ENCODE data around the gene AP2A2. TPM values are rescaled to one million over a fixed set of nuclear protein-coding genes. Genes with fewer than 3 reads are reported as not detected.
A peak's percentile ranks its signal among the peaks of the same experiment; 100 is the strongest.

The AP2A2 gene
- total RNA-seq, 4 donors from 2014 or later = 45.4 to 107 (median 76.8) TPM

DNA sequence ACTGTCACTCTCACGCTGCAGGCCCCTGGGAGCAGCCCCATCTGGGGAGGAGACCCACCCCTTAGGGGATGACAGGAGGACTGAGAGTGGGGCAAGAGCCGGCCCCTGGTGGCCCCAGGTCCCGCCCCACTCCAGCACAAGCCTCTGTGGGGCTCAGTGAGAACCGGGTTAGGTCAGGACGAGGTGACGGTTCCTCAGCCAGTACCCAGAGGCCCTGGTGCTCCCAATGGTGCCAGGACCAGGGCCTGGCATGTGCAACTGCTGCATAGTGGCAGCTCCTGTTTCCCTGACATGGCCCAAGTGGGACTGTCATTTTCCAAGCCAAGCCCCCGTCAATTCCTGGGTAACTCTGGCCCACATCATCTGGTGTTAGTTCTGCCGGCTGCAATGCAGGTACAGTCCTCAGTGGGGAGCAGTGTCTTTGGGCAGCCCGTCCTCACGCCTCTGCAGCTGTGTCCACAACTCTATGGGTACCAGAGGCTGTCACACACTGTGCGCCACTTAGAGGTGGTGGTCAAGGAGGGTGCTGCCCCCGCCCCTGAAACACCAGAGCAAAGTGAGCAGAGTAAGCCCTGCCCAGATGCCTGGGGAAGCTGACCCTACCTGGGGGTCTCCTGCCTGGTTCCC, 31.0 kb upstream of the AP2A2 start:
- Histone ChIP-seq H3K27ac (no peak overlapping the region), H3K27me3 (no peaks in the 10 kb centered on the region), H3K36me3 (peaks cover 27% of the 10 kb centered on the region), H3K9me3 (no peaks in the 10 kb centered on the region), H3K4me3 (no peak overlapping the region), H3K4me1 (no peaks in the 10 kb centered on the region)
- 86% methylated on average over 2 of the region's 12 CpGs for WGBS
- TF ChIP-seq POLR2AphosphoS5 (IDR thresholded peaks at IDR 0.05) = no peak
- TF ChIP-seq, protein P1, sequence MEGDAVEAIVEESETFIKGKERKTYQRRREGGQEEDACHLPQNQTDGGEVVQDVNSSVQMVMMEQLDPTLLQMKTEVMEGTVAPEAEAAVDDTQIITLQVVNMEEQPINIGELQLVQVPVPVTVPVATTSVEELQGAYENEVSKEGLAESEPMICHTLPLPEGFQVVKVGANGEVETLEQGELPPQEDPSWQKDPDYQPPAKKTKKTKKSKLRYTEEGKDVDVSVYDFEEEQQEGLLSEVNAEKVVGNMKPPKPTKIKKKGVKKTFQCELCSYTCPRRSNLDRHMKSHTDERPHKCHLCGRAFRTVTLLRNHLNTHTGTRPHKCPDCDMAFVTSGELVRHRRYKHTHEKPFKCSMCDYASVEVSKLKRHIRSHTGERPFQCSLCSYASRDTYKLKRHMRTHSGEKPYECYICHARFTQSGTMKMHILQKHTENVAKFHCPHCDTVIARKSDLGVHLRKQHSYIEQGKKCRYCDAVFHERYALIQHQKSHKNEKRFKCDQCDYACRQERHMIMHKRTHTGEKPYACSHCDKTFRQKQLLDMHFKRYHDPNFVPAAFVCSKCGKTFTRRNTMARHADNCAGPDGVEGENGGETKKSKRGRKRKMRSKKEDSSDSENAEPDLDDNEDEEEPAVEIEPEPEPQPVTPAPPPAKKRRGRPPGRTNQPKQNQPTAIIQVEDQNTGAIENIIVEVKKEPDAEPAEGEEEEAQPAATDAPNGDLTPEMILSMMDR (IDR thresholded peaks at IDR 0.05) = no peak
- no peak for TF ChIP-seq EP300 (IDR thresholded peaks at IDR 0.05)
- TF ChIP-seq POLR2A (IDR thresholded peaks at IDR 0.05) = no peak
- DNase-seq (ENCODE audit: low spot score in 2 of 2) = no peak

DNA sequence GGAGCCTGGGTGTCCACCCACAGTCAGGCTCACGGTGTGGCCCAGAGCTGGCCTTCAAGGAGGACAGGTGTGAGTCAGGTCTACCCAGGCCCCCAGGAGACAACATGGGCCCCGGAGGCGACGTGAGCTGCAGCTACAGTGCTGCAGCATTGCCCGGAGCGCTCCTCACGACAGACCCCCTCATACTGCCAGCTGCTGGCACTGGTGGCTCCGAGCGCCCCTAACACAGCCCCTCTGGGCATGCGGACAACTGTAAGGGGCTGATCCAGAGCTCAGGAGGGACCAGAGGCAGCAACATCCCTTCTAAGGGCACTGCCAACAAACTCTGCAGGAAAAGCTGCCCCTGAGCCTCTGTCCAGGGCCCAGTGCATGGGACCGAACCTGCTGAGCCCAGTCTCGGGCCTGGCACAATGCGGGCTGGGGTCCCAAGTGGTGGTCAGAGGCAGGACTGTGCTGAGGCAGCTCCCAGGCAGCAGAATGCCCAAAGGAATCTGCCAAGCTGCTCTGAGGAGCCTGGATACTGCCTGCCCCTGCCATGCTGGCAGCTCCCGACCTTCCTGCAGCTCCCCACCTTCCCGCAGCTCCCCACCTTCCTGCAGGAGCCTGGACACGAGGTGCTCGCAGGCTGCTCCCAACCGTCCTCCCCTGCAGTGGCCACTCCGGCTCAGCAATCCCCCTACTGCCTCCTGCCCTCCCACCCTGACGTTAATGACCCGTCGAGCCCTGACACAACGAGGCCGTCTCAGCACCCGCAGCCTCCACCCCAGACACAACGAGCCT, 30.1 kb upstream of the AP2A2 start:
- DNase-seq (ENCODE audit: low spot score in 2 of 2) = no peak
- Histone ChIP-seq H3K27me3 (no peaks in the 10 kb centered on the region), H3K4me1 (no peaks in the 10 kb centered on the region), H3K4me3 (no peak overlapping the region), H3K27ac (no peak overlapping the region), H3K36me3 (peaks cover 35% of the 10 kb centered on the region), H3K9me3 (no peaks in the 10 kb centered on the region)
- WGBS = 90% methylated on average over 26 of the region's 26 CpGs
- TF ChIP-seq POLR2A (IDR thresholded peaks at IDR 0.05) (no peak), EP300 (IDR thresholded peaks at IDR 0.05) (no peak), POLR2AphosphoS5 (IDR thresholded peaks at IDR 0.05) (no peak)
- TF ChIP-seq, protein P1 (IDR thresholded peaks at IDR 0.05) = no peak

DNA sequence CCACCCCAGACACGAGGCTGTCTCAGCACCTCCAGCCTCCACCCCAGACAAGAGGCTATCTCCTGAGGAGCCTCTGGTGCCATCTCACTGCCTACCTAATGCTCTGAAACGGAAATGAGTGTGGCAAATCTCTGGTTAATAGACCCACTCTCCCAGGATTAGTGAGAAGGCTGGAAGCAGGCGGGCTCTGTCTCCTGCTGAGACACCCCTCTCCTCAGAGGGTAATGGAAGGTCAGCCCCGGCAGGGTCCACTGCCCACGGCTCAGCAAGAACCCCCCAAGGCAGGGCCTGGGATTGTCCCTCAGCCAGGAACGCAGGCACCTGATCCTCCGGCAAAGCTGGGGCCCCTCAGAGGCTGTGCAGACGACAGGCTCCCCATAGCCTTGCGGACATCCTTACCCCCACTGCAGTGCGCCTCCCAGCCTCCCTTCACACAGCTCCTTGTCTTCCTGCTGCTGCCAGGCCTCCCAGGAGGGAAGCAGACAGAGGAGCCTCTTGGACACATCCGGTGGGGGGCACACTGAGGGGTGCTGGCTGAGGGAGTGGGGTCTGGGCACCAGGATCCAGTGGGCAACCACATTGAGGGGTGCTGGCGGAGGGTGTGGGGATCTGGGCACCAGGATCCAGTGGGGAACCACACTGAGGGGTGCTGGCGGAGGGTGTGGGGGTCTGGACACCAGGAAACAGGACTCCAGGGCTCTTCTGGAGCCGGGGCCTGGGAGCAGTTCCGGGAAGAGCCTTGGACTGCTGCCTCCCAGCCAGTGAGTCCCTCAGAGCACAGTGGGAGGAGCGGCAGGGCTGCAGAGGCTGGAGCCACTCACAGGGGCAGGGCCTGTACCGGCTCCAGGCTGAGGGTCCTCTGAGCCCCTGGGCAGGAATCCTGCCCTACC, 28.2 kb upstream of the AP2A2 start:
- no peak overlapping the region for H3K4me3 ChIP-seq
- H3K36me3 ChIP-seq = peaks cover 55% of the 10 kb centered on the region
- DNase-seq (ENCODE audit: low spot score in 2 of 2) = no peak
- no peak for TF ChIP-seq POLR2A (IDR thresholded peaks at IDR 0.05)
- no peaks in the 10 kb centered on the region for H3K4me1 ChIP-seq
- H3K27ac ChIP-seq = no peak overlapping the region
- no peaks in the 10 kb centered on the region for H3K9me3 ChIP-seq
- H3K27me3 ChIP-seq = no peaks in the 10 kb centered on the region
- WGBS = 82% methylated on average over 13 of the region's 17 CpGs

DNA sequence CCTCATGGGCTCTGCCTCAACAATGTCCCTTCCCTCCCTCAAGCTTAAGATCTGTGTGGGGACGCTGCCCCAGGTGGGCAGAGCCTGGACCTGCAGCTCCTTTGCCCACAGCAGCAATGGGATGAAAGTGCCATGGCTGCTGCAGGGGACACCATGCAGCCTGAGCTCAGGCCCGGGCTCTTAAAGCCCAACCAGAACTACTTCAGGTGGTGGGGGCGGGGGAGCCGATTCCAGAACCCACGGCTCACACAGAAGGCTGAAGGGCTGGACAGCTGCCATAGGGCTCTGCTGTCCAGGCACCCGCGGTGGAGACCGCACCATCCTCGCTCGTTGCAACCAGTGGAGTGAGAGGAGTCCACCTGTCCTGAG, 27.5 kb upstream of the AP2A2 start:
- TF ChIP-seq, protein P1 (IDR thresholded peaks at IDR 0.05) = peak in 1 of 2 donors; percentile 12
- no peak for TF ChIP-seq POLR2A (IDR thresholded peaks at IDR 0.05)
- no peaks in the 10 kb centered on the region for H3K9me3 ChIP-seq
- no peak for DNase-seq (ENCODE audit: low spot score in 2 of 2)
- no peak overlapping the region for H3K4me3 ChIP-seq
- H3K4me1 ChIP-seq = no peaks in the 10 kb centered on the region
- H3K36me3 ChIP-seq = peaks cover 61% of the 10 kb centered on the region
- no CpG with 5 or more reads among the region's 10 CpGs for WGBS
- no peaks in the 10 kb centered on the region for H3K27me3 ChIP-seq
- no peak overlapping the region for H3K27ac ChIP-seq

DNA sequence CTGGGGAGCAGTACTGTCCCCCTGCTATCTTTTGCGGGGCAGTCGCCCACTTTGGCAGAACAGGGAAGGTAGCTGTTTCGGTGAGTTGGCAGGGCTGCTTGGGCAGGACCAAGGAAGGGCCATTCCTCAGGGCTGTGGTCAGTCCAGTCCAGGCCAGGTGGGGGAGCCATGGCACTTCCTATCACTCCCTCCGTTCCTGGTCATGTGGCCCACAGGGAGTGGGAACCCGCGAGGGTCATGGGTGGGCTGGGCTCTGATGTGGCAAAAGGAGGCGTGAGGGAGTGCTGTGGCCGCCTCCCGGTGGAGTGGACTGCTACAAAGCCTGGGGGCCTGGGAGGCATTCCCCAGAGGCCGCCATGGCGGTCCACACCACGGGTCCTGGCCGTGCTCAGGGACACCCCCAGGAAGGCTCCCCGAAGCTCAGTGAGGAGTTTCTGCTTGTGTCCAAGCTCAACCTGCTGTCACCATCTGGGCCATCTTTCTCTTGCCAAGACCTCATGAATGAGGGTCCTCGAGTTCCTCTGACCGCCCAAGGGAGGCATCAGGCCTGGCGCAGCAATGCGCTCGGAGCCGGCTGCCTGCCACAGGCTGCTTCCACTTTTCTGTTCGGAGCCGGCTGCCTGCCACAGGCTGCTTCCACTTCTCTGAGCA, 27.0 kb upstream of the AP2A2 start:
- H3K27me3 ChIP-seq = no peaks in the 10 kb centered on the region
- H3K4me1 ChIP-seq = no peaks in the 10 kb centered on the region
- H3K36me3 ChIP-seq = peaks cover 67% of the 10 kb centered on the region
- WGBS = 88% methylated on average over 16 of the region's 22 CpGs
- H3K27ac ChIP-seq = no peak overlapping the region
- no peaks in the 10 kb centered on the region for H3K9me3 ChIP-seq
- TF ChIP-seq, protein P1 (IDR thresholded peaks at IDR 0.05) = no peak
- TF ChIP-seq POLR2A (IDR thresholded peaks at IDR 0.05) (no peak), POLR2AphosphoS5 (IDR thresholded peaks at IDR 0.05) (no peak), EP300 (IDR thresholded peaks at IDR 0.05) (no peak)
- no peak for DNase-seq (ENCODE audit: low spot score in 2 of 2)
- H3K4me3 ChIP-seq = no peak overlapping the region
